GM03348 (cell line): ENCODE data around the gene F13A1.

Experiments used
- DNase-seq: peaks from one replicate; pipeline ENCODE4 v3.0.0; 2012; ENCODE audit warnings: low spot score

The F13A1 gene

GRCh38 chr6:6243846-6244245, 76.6 kb downstream of the F13A1 start:
- no peak for DNase-seq

GRCh38 chr6:6239598-6240581, 80.6 kb downstream of the F13A1 start:
- DNase-seq = no peak

- no peak for DNase-seq
Observed at GRCh38 chr6:6236730-6237469, 83.6 kb downstream of the F13A1 start.

- no peak for DNase-seq
Observed at GRCh38 chr6:6235786-6236185, 84.7 kb downstream of the F13A1 start.

GRCh38 chr6:6234963-6235362, 85.5 kb downstream of the F13A1 start:
- no peak for DNase-seq

GRCh38 chr6:6230286-6230685, 90.2 kb downstream of the F13A1 start:
- DNase-seq = no peak

- no peak for DNase-seq
Observed at GRCh38 chr6:6227896-6228295, 92.6 kb downstream of the F13A1 start.

GRCh38 chr6:6225885-6226529, 94.5 kb downstream of the F13A1 start:
- DNase-seq = no peak

GRCh38 chr6:6224933-6225486, 95.5 kb downstream of the F13A1 start:
- DNase-seq = no peak

- no peak for DNase-seq
Observed at GRCh38 chr6:6221787-6222535, 98.5 kb downstream of the F13A1 start.

GRCh38 chr6:6220718-6221117, 99.7 kb downstream of the F13A1 start:
- DNase-seq = no peak

GRCh38 chr6:6219716-6220115, 100.7 kb downstream of the F13A1 start:
- no peak for DNase-seq

- peak; percentile 13 for DNase-seq
Observed at GRCh38 chr6:6218759-6219085, 101.7 kb downstream of the F13A1 start.

GRCh38 chr6:6217855-6218758, 102.4 kb downstream of the F13A1 start:
- no peak for DNase-seq

- DNase-seq = no peak
Observed at GRCh38 chr6:6210994-6211393, 109.5 kb downstream of the F13A1 start.

- no peak for DNase-seq
Observed at GRCh38 chr6:6202886-6203285, 117.6 kb downstream of the F13A1 start.

GRCh38 chr6:6201200-6201599, 119.3 kb downstream of the F13A1 start:
- DNase-seq = no peak

- no peak for DNase-seq
Observed at GRCh38 chr6:6199678-6200077, 120.8 kb downstream of the F13A1 start.

- no peak for DNase-seq
Observed at GRCh38 chr6:6196762-6197161, 123.7 kb downstream of the F13A1 start.

GRCh38 chr6:6195080-6195479, 125.4 kb downstream of the F13A1 start:
- DNase-seq = no peak
